Measurements from ENCODE around the gene CALD1.

- TF ChIP-seq POLR2A (IDR thresholded peaks at IDR 0.05; ENCODE audit: low read length) = no peak
- no peak for TF ChIP-seq GATA1 (IDR thresholded peaks at IDR 0.05; ENCODE audit: low read depth, low read length)
These were observed 113.5 kb downstream of the CALD1 start for GRCh38 chr7:134892963-134893362.
